GM23248 (cell line): ENCODE data around the gene NFKBIB. TPM values are rescaled to one million over a fixed set of nuclear protein-coding genes. Genes with fewer than 3 reads are reported as not detected.

Source experiments
- DNase-seq: peaks from one replicate; pipeline ENCODE4 v3.0.0-alpha.2; 2015
- H2AFZ ChIP-seq: fragments of 200-600 bp; sonication (generic); 2 replicates; pipeline ENCODE4 v1.6.1; 2016; ENCODE audit warnings: antibody characterized with exemption
- H3F3A ChIP-seq: fragments of 200-600 bp; sonication (generic); 2 replicates; pipeline ENCODE4 v1.6.1; 2016; ENCODE audit warnings: mild to moderate bottlenecking, antibody characterized with exemption, mixed run types; ENCODE audit not compliant: insufficient read depth
- H3K27ac ChIP-seq: fragments of 200-600 bp; sonication (generic); 2 replicates; pipeline ENCODE4 v1.5.1; 2016; ENCODE audit warnings: mild to moderate bottlenecking
- H3K27me3 ChIP-seq: fragments of 200-600 bp; sonication (generic); replicated peaks from 2 replicates; pipeline ENCODE4 v1.6.1; 2016; ENCODE audit warnings: mild to moderate bottlenecking; ENCODE audit not compliant: insufficient read depth
- H3K36me3 ChIP-seq: fragments of 200-600 bp; sonication (generic); 2 replicates; pipeline ENCODE4 v1.6.1; 2016; ENCODE audit warnings: low read depth, mild to moderate bottlenecking
- H3K4me1 ChIP-seq: fragments of 200-600 bp; sonication (generic); 2 replicates; pipeline ENCODE4 v1.6.1; 2016; ENCODE audit warnings: mild to moderate bottlenecking; ENCODE audit not compliant: insufficient read depth
- H3K4me2 ChIP-seq: fragments of 200-600 bp; sonication (generic); one replicate; pipeline ENCODE4 v1.6.1; 2016; ENCODE audit warnings: mild to moderate bottlenecking; ENCODE audit not compliant: unreplicated experiment
- H3K4me3 ChIP-seq: fragments of 200-600 bp; sonication (generic); 2 replicates; pipeline ENCODE4 v1.5.1; 2016; ENCODE audit warnings: mild to moderate bottlenecking
- H3K79me2 ChIP-seq: fragments of 200-600 bp; sonication (generic); 2 replicates; pipeline ENCODE4 v1.6.1; 2016; ENCODE audit warnings: mild to moderate bottlenecking; ENCODE audit not compliant: insufficient read depth
- H3K9ac ChIP-seq: fragments of 200-600 bp; sonication (generic); 2 replicates; pipeline ENCODE4 v1.6.1; 2016; ENCODE audit warnings: mild to moderate bottlenecking
- H3K9me2 ChIP-seq: fragments of 200-600 bp; sonication (generic); 2 replicates; pipeline ENCODE4 v1.6.1; 2016; ENCODE audit warnings: mixed run types, mild to moderate bottlenecking, moderate library complexity; ENCODE audit not compliant: insufficient read depth
- H3K9me3 ChIP-seq: fragments of 200-600 bp; sonication (generic); one replicate; pipeline ENCODE4 v1.6.1; 2017; ENCODE audit warnings: low read depth
- H4K20me1 ChIP-seq: fragments of 200-600 bp; sonication (generic); 2 replicates; pipeline ENCODE4 v1.6.0; 2016; ENCODE audit not compliant: insufficient read depth
- EZH2 ChIP-seq: fragments of 200-600 bp; sonication (generic); IDR thresholded peaks from 2 replicates; pipeline ENCODE4 v1.6.1; 2018; ENCODE audit warnings: antibody characterized with exemption, mild to moderate bottlenecking; ENCODE audit not compliant: insufficient read depth, poor library complexity, severe bottlenecking
- EZH2phosphoT487 ChIP-seq: fragments of 200-600 bp; sonication (generic); IDR thresholded peaks from 2 replicates; pipeline ENCODE4 v1.6.1; 2018; ENCODE audit warnings: antibody characterized with exemption, moderate library complexity, mild to moderate bottlenecking, low read depth; ENCODE audit not compliant: insufficient read depth
- WGBS, 2 experiments: methylation state at CpG; one replicate each; pipeline ENCODE4 v1.1.6; 2015 to 2017; ENCODE audit warnings: low lambda C conversion rate in 2 of 2, low coverage in 1 of 2; ENCODE audit errors: missing lambda C conversion rate in 2 of 2; 5-methylcytosine and 5-hydroxymethylcytosine counted together
- in situ Hi-C: fragments of 300-500 bp; cut with MboI; formaldehyde crosslinking; loops from 2 replicates; pipeline ENCODE4 v1.15.0; 2020
- polyA plus RNA-seq: library from polyadenylated mRNA; unstranded; fragments of >200 nt; fragmentation: Nextera tagmentation; extraction: Ambion mirVana; gene quantifications from 2 replicates; pipeline ENCODE4 v1.2.1, GENCODE V29; 2016
- total RNA-seq: library from RNA; depleted of rRNA; stranded (reverse); fragments of >200 nt; shearing (Covaris generic); gene quantifications from 2 replicates; pipeline ENCODE4 v1.2.3, GENCODE V29; 2014

Gene NFKBIB
- total and polyA plus RNA-seq, 2 experiments from 2014 or later = 12.8 to 18.0 TPM

- H3K27me3 ChIP-seq = no peaks in the 10 kb centered on the region
- H4K20me1 ChIP-seq = no peaks in the 10 kb centered on the region
- no peaks in the 10 kb centered on the region for H3K9me2 ChIP-seq
- H3K9me3 ChIP-seq = no peaks in the 10 kb centered on the region
- WGBS, 2 experiments = 94% methylated on average over 28 of the region's 29 CpGs
- no peak overlapping the region for H2AFZ ChIP-seq
- no peak overlapping the region for H3K4me3 ChIP-seq
- H3K4me1 ChIP-seq = no peaks in the 10 kb centered on the region
- H3K79me2 ChIP-seq = peaks cover 20% of the 10 kb centered on the region
- in situ Hi-C loops = no loop called here
- H3K27ac ChIP-seq = no peak overlapping the region
- H3F3A ChIP-seq = no peaks in the 10 kb centered on the region
- no peaks in the 10 kb centered on the region for H3K36me3 ChIP-seq
- DNase-seq = no peak
- no peak overlapping the region for H3K4me2 ChIP-seq
- H3K9ac ChIP-seq = no peak overlapping the region
- no peak for TF ChIP-seq EZH2
- TF ChIP-seq EZH2phosphoT487 = no peak
Measured at GRCh38 chr19:38907227-38907626, 7.5 kb downstream of the NFKBIB start.

- in situ Hi-C loops = no loop called here
- peaks cover 17% of the 10 kb centered on the region for H3K79me2 ChIP-seq
Measured at GRCh38 chr19:38907670-38908069, 7.9 kb downstream of the NFKBIB start.

GRCh38 chr19:38908911-38909310 is 9.1 kb downstream of the NFKBIB start:
- no peaks in the 10 kb centered on the region for H3F3A ChIP-seq
- DNase-seq = no peak
- no peak overlapping the region for H3K27ac ChIP-seq
- H3K4me1 ChIP-seq = no peaks in the 10 kb centered on the region
- no peak overlapping the region for H3K4me2 ChIP-seq
- TF ChIP-seq EZH2 (no peak), EZH2phosphoT487 (no peak)
- WGBS, 2 experiments = 87 to 88% methylated on average over 10 of the region's 10 CpGs
- in situ Hi-C loops = no loop called here
- no peak overlapping the region for H3K4me3 ChIP-seq
- no peaks in the 10 kb centered on the region for H4K20me1 ChIP-seq
- H3K9ac ChIP-seq = no peak overlapping the region
- H3K9me2 ChIP-seq = no peaks in the 10 kb centered on the region
- peaks cover 8% of the 10 kb centered on the region; the same call in 1 of the 2 replicates for H3K79me2 ChIP-seq
- no peaks in the 10 kb centered on the region for H3K27me3 ChIP-seq
- H2AFZ ChIP-seq = no peak overlapping the region
- no peaks in the 10 kb centered on the region for H3K36me3 ChIP-seq
- no peaks in the 10 kb centered on the region for H3K9me3 ChIP-seq

More at GRCh38 chr19:38907670-38908069, 7.9 kb downstream of the NFKBIB start:
- H3K27ac ChIP-seq = no peak overlapping the region
- H3K9ac ChIP-seq = no peak overlapping the region
- no peak overlapping the region for H3K4me2 ChIP-seq
- no peaks in the 10 kb centered on the region for H3K36me3 ChIP-seq
- no peaks in the 10 kb centered on the region for H3K4me1 ChIP-seq
- no peaks in the 10 kb centered on the region for H3F3A ChIP-seq
- TF ChIP-seq EZH2phosphoT487 (no peak), EZH2 (no peak)
- H3K27me3 ChIP-seq = no peaks in the 10 kb centered on the region
- 97% methylated on average over 9 to 12 of the region's 12 CpGs for WGBS, 2 experiments
- no peaks in the 10 kb centered on the region for H3K9me3 ChIP-seq
- no peak for DNase-seq
- no peak overlapping the region for H3K4me3 ChIP-seq
- H3K9me2 ChIP-seq = no peaks in the 10 kb centered on the region
- H2AFZ ChIP-seq = no peak overlapping the region
- H4K20me1 ChIP-seq = no peaks in the 10 kb centered on the region

- Histone ChIP-seq H3K79me2 (no peaks in the 10 kb centered on the region), H3K4me3 (no peak overlapping the region), H3K27ac (no peak overlapping the region), H3K4me2 (no peak overlapping the region), H3K36me3 (no peaks in the 10 kb centered on the region), H3F3A (no peaks in the 10 kb centered on the region), H3K9me3 (no peaks in the 10 kb centered on the region), H3K9ac (no peak overlapping the region), H3K9me2 (no peaks in the 10 kb centered on the region), H3K4me1 (no peaks in the 10 kb centered on the region), H2AFZ (no peak overlapping the region), H3K27me3 (no peaks in the 10 kb centered on the region), H4K20me1 (no peaks in the 10 kb centered on the region)
- in situ Hi-C loops = no loop called here
- WGBS, 2 experiments = 88 to 90% methylated on average over 4 to 12 of the region's 12 CpGs
- TF ChIP-seq EZH2 = no peak
- no peak for TF ChIP-seq EZH2phosphoT487
- DNase-seq = no peak
Measured at GRCh38 chr19:38910488-38910887, 10.7 kb downstream of the NFKBIB start.
